HG03159 (cell line): Measurements from ENCODE around the gene PPP2R2C.

Experiments
- ATAC-seq: cut with Tn5 transposase; IDR thresholded peaks from one replicate; pipeline ENCODE4 v1.9.1; 2021; ENCODE audit warnings: mild to moderate bottlenecking, moderate library complexity; ENCODE audit not compliant: unreplicated experiment

Gene PPP2R2C

DNA sequence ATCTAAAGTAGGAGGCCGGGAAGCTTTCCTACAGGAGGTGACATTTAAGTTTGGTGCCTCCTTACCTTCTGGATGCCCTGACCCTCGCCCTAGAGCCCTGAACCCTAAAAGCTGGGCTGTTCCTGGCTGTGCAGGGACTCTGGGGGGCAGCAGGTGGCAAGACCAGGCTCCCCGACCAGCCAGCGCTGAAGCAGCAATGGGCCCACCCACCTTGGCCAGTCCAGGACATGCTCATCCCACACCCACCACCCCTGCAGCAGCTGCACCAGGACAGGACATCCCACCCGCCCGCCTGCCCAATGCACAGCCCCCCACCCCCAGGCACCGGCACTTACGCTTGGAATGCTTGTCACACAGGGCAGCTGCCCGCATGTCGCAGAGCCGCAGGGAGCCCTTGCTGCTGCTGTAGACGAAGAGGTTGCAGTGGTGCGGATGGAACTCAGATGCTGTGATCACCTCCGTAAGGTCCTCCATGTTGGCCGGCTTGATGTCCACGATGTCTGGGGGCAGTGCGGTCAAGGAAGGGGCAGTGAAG is 124.8 kb downstream of the PPP2R2C start:
- ATAC-seq: no peak

DNA sequence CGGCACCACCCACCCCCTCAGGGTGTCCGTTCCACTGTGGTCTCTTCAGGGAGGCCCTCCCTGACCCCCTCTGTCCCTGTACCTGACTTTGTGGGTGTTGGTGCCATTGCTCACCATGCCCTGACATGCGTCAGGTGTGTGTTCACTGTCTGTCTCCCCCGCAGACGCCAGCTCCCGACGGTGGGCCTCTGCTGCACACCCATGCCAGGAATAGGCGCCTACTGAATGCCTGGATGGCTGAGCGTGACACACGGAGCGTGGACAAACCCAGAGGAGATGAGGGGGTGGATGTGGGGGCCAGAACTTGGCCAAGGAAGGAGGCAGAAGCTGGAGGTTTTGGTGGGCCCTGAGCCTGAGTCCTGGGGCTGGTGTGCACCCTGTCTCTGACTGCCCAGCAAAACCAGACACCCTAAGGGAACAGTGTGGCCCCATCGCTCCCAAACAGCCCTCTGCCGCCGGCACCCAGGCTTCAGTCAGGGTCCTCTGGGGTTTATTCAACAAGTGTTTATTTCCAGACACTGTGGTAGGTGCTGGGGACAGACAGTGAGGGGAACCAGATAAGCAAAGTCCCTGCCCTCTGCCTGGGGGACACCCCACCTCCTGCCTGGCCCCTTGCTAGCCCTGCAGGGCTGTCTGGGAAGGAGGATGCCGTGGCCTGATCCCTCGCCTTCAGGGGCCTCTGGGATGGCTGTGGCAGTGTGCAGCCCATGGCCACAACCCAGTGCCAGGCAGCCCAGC is 125.9 kb downstream of the PPP2R2C start:
- ATAC-seq: no peak

GRCh38 chr4:6345866-6346265 is 126.5 kb downstream of the PPP2R2C start:
- ATAC-seq: no peak

DNA sequence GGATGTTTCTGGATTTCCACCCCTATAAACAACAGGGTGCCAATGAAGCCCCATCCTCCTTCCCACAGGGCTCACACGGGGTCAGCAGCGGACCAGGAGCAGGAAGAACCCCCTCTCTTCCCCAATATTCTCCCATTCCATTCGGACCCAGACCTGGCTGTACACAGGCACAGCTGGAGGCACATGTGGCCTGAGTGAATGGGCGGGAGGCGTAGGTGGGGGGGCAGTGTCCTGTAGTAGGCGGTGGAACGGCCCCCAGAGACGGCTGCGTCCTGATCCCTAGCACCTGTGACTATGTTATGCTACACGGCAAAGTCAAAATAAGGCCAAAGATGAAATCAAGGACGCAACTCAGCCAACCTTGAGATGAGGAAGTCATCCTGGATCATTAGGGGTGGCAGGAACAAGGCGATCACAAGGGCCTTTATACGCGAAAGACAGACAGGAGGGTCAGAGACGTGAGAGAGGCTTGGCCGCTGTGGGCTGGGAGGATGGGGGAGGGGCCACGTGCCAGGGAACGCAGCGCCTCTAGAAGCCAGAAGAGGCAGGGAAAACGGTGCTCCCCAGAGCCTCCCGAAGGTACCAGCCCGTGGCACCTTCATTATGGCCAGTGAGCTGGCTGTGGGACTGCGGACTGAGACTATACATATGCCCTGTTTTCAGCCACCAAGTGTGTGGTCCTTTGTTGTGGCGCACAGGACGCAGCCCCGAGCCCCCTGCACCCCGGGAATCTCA is 127.2 kb downstream of the PPP2R2C start:
- ATAC-seq: no peak

GRCh38 chr4:6343939-6344408 is 128.4 kb downstream of the PPP2R2C start:
- no peak for ATAC-seq

- no peak for ATAC-seq
Measured at GRCh38 chr4:6342530-6343293, 129.7 kb downstream of the PPP2R2C start.

DNA sequence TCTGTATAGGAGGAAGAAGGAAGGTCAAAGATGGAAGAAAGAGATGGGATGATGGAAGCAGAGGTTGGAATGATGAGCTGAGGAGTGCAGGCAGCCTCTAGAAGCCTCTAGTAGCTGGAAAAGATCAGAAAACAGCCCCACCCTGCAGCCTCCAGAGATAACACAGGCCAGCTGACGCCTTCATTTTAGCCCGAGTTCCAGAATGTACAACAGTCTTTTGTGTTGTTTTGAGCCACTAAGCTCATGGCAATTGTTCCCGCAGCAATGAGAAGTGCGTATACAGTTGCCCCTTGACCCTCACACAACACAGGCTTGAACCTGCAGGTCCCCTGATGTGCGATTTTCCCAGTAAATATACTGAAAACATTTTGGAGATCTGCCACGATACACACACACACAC is 130.7 kb downstream of the PPP2R2C start:
- no peak for ATAC-seq

GRCh38 chr4:6340446-6341015 is 131.9 kb downstream of the PPP2R2C start:
- ATAC-seq: no peak

GRCh38 chr4:6339818-6340445 is 132.5 kb downstream of the PPP2R2C start:
- no peak for ATAC-seq

- no peak for ATAC-seq
Measured at GRCh38 chr4:6338951-6339817, 133.2 kb downstream of the PPP2R2C start.

DNA sequence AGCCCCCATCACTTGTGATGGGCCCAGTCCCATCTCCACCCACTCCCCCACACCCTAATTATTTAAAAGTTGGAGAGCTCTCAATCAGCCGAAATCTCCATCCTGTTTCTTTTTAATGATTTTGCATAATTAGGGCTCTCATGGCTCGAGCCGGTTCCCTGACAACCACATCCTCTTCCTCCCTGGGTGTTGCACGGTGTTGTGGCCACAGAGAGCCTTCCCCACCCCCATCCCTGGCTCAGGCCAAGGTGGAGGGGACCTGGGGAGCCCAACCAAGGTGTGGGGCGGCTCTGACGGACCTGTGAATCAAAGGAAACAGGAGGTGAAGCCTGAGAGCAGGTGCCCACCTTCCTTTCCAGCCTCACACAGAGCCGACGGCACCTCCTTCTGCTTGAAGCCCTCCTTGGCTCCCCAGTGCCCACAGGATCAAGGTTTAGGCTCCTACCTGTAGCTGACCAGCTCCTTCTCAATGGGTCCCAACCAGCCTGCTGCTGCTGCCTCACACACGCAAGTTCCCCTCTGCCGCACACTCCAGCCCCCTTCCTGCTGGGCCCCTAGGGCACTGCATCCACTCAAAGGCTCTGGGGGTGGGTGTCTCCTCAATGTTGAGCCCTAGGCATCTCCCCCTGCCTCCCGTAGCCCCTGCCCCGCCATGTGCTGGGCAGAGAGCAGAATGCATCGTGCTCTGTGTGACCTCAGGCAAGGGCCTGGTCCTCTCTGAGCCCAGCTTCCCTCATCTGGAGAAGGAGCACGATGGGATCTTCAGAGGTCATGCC is 134.1 kb downstream of the PPP2R2C start:
- no peak for ATAC-seq

DNA sequence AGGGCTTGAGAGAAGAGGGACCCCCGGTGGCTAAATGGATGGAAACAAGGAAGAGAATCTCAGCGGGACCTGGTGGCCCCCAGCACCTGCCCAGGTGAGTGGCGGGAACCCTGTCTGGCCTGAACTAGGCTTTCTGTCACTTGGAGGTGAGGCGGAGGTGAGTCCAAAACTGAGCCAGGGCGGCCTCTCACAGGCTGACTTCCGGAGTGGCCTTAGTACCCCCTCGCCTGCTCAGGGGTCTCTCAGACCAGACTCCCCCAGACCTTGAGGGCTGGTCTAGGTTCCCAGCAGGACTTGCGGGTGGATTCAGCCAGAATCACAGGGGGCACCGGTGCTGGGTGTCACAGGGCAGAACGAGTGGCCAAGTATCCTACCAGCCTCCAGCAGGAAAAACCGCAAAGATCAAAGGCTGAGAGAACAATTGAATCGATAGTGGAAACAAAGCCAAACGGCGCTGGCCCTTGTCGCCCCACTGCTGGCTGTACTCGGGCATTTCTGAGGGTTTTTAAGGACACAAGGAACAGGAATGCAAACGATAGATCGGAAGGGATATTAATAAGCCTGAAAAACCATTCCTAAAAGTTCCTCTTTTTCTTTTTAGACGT is 135.0 kb downstream of the PPP2R2C start:
- no peak for ATAC-seq

GRCh38 chr4:6336166-6336565 is 136.2 kb downstream of the PPP2R2C start:
- ATAC-seq: no peak

GRCh38 chr4:6335040-6335590 is 137.3 kb downstream of the PPP2R2C start:
- no peak for ATAC-seq

- no peak for ATAC-seq
Measured at GRCh38 chr4:6334203-6334887, 138.1 kb downstream of the PPP2R2C start.

GRCh38 chr4:6333301-6334202 is 138.9 kb downstream of the PPP2R2C start:
- no peak for ATAC-seq

- no peak for ATAC-seq
Measured at GRCh38 chr4:6332669-6333050, 139.8 kb downstream of the PPP2R2C start.
